Astrocyte (in vitro differentiated cells and primary cell): Measurements from ENCODE around the gene OSCP1.

Experiments
- CTCF ChIP-seq: IDR thresholded peaks from 2 replicates; pipeline ENCODE4 v1.5.1; 2011; ENCODE audit warnings: low read depth, mild to moderate bottlenecking, inconsistent platforms, low read length, moderate library complexity; ENCODE audit not compliant: insufficient read depth
- EZH2 ChIP-seq: IDR thresholded peaks from 2 replicates; pipeline ENCODE4 v1.6.1; 2012; ENCODE audit warnings: mild to moderate bottlenecking, low read length, inconsistent platforms; ENCODE audit not compliant: insufficient read depth

GRCh38 chr1:36390411-36390810 lies 59.8 kb downstream of the OSCP1 start:
- no peak for TF ChIP-seq EZH2
- TF ChIP-seq CTCF: no peak
